ENCODE measurements around the gene IL31.

- TF ChIP-seq GATA2 (IDR thresholded peaks at IDR 0.05; ENCODE audit: low read depth, low read length) (no peak), GATA3 (IDR thresholded peaks at IDR 0.05; ENCODE audit: low read depth, low read length) (no peak)
These were observed 18.4 kb upstream of the IL31 start for GRCh38 chr12:122192441-122192840.
